ENCODE measurements around the gene CD96. TPM values are rescaled to one million over a fixed set of nuclear protein-coding genes. Genes with fewer than 3 reads are reported as not detected.

The CD96 gene
- total RNA-seq, 1 experiment from 2014 or later = not detected

GRCh38 chr3:111692593-111693552 lies 150.9 kb downstream of the CD96 start:
- Histone ChIP-seq H3K23me2 (ENCODE audit: insufficient read length, low read depth, low read length, poor library complexity, severe bottlenecking) (no peaks in the 10 kb centered on the region), H3K27ac (ENCODE audit: insufficient read length, low read depth, low read length) (no peak overlapping the region), H4K91ac (ENCODE audit: insufficient read length, low read depth, low read length) (no peak overlapping the region), H4K20me1 (ENCODE audit: control insufficient read depth, insufficient read depth, insufficient read length) (no peaks in the 10 kb centered on the region), H3K56ac (ENCODE audit: insufficient read length, low read depth, low read length) (no peak overlapping the region), H3K9ac (ENCODE audit: extremely low read depth, insufficient read length, low read length) (no peak overlapping the region), H2BK120ac (ENCODE audit: low read depth, low read length, poor library complexity, severe bottlenecking) (no peak overlapping the region), H3K9me3 (ENCODE audit: control insufficient read depth, low read depth, low read length) (no peaks in the 10 kb centered on the region), H4K8ac (replicated peaks; ENCODE audit: insufficient read length, low read depth, low read length) (no peak overlapping the region), H2AFZ (ENCODE audit: low read length) (no peak overlapping the region), H3K4ac (ENCODE audit: low read depth, low read length) (no peak overlapping the region), H2BK5ac (ENCODE audit: insufficient read length, low read length) (no peak overlapping the region), H4K5ac (ENCODE audit: insufficient read length, low read depth, low read length) (no peak overlapping the region), H2AK5ac (ENCODE audit: insufficient read length, low read length) (no peak overlapping the region), H3K14ac (ENCODE audit: insufficient read depth, low read length) (no peak overlapping the region), H3K27me3 (ENCODE audit: insufficient read depth, low read length) (no peaks in the 10 kb centered on the region), H3K23ac (ENCODE audit: insufficient read length, low read depth, low read length) (no peak overlapping the region), H3K4me1 (ENCODE audit: insufficient read depth, low read length) (no peaks in the 10 kb centered on the region), H2BK12ac (ENCODE audit: insufficient read length, low read depth, low read length) (no peak overlapping the region), H3T11ph (ENCODE audit: low read length) (no peak overlapping the region), H3K79me1 (ENCODE audit: insufficient read depth, low read depth, low read length, poor library complexity, severe bottlenecking) (no peaks in the 10 kb centered on the region), H3K79me2 (ENCODE audit: insufficient read depth, low read length) (no peaks in the 10 kb centered on the region), H3K4me2 (ENCODE audit: insufficient read depth, insufficient read length, low read length) (no peak overlapping the region), H2BK20ac (ENCODE audit: low read depth, low read length, poor library complexity, severe bottlenecking) (no peak overlapping the region), H2BK15ac (ENCODE audit: low read depth, low read length) (no peak overlapping the region), H3K18ac (ENCODE audit: insufficient read length, low read depth, low read length) (no peak overlapping the region)
- H3K4me1 Mint-ChIP-seq = peaks cover 4% of the 10 kb centered on the region in 2 experiments; a peak in 3 of 4 replicates
- no peak for TF ChIP-seq CTCF (conservative IDR thresholded peaks at IDR 0.05)
- H3K27ac Mint-ChIP-seq = no peak overlapping the region
- H3K36me3 Mint-ChIP-seq (ENCODE audit: insufficient read depth in 1 of 3, low read depth in 3 of 3) = no peaks in the 10 kb centered on the region
- no peaks in the 10 kb centered on the region for H3K9me3 Mint-ChIP-seq
- no peaks in the 10 kb centered on the region for H3K27me3 Mint-ChIP-seq (ENCODE audit: low read depth)
- DNase-seq = no peak
- no peak overlapping the region for H3K4me3 Mint-ChIP-seq
- no CpG with 5 or more reads among the region's 8 CpGs for WGBS (ENCODE audit: extremely low coverage, insufficient read length, low lambda C conversion rate)
